RWPE2 (cell line): ENCODE measurements around the gene ASGR2.

Experiments used
- ATAC-seq: fragments of 200-7000 bp; cut with Tn5 transposase; 3 replicates; pipeline ENCODE4 v1.9.1; 2021; ENCODE audit warnings: low read depth
- DNase-seq: peaks from one replicate; pipeline ENCODE4 v3.0.0-alpha.2; 2020; ENCODE audit warnings: low spot score
- H3K27ac ChIP-seq: fragments of 450-650 bp; 2 replicates; pipeline ENCODE4 v1.5.1; 2017; ENCODE audit warnings: mild to moderate bottlenecking; ENCODE audit not compliant: poor library complexity, severe bottlenecking
- H3K27me3 ChIP-seq: fragments of 250-450 bp; sonication (Bioruptor Pico); 2 replicates; pipeline ENCODE4 v1.5.1; 2021; ENCODE audit warnings: mild to moderate bottlenecking, moderate library complexity; ENCODE audit not compliant: insufficient read depth, poor library complexity, severe bottlenecking
- H3K36me3 ChIP-seq: fragments of 250-450 bp; sonication (Bioruptor Pico); 2 replicates; pipeline ENCODE4 v1.5.1; 2020; ENCODE audit warnings: low read depth, mild to moderate bottlenecking, moderate library complexity
- H3K4me1 ChIP-seq: fragments of 250-450 bp; sonication (Bioruptor Pico); 2 replicates; pipeline ENCODE4 v1.5.1; 2021; ENCODE audit warnings: mild to moderate bottlenecking, moderate library complexity; ENCODE audit not compliant: insufficient read depth, poor library complexity, severe bottlenecking
- H3K4me3 ChIP-seq: fragments of 250-450 bp; sonication (Bioruptor Pico); 2 replicates; pipeline ENCODE4 v1.5.1; 2021; ENCODE audit warnings: mild to moderate bottlenecking, moderate library complexity; ENCODE audit not compliant: severe bottlenecking
- H3K9me3 ChIP-seq: fragments of 250-450 bp; sonication (Bioruptor Pico); 2 replicates; pipeline ENCODE4 v1.5.1; 2021; ENCODE audit warnings: mild to moderate bottlenecking, moderate library complexity; ENCODE audit not compliant: severe bottlenecking
- TF ChIP-seq, protein P1 (sequence below): fragments of 450-650 bp; IDR thresholded peaks from one replicate; pipeline ENCODE4 v1.5.1; 2017; ENCODE audit warnings: mild to moderate bottlenecking, moderate library complexity; ENCODE audit not compliant: poor library complexity, severe bottlenecking

The ASGR2 gene

DNA sequence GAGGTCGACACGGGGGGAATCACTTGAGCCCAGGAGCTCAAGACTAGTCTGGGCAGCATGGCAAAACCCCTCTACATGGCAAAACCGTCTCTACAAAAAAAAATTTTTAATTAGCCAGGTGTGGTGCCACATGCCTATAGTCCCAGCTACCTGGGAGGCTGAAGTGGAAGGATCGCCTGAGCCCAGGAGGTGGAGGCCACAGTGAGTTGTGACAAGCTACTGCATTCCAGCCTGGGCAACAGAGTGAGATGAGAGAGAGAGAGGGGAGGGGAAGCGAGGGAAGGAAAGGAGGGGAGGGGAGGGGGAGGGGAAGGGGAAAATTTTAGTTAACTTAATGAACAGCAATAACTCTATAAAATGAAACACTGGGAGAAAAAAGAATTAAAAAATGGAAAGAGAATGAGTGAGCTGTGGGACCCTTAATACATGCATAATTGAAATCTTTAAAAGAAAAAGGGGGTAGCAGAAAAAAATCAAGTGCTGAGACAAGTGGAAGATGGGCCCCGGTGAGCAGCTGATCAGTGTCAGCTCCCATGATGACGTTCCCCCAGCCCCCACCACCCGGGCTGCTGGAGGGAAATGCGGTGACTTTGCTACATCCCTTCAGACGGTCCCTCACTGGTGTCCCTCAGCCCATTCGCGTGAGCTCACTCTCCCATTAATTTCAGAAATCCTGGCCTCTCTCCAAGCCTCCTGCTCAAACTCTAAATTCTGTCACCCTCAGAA, 2.7 kb downstream of the ASGR2 start:
- no peaks in the 10 kb centered on the region for H3K4me1 ChIP-seq
- H3K4me3 ChIP-seq, result no peak overlapping the region
- no peaks in the 10 kb centered on the region for H3K36me3 ChIP-seq
- DNase-seq (no peak), ATAC-seq (no peak)
- H3K9me3 ChIP-seq, result no peaks in the 10 kb centered on the region
- TF ChIP-seq, protein P1, sequence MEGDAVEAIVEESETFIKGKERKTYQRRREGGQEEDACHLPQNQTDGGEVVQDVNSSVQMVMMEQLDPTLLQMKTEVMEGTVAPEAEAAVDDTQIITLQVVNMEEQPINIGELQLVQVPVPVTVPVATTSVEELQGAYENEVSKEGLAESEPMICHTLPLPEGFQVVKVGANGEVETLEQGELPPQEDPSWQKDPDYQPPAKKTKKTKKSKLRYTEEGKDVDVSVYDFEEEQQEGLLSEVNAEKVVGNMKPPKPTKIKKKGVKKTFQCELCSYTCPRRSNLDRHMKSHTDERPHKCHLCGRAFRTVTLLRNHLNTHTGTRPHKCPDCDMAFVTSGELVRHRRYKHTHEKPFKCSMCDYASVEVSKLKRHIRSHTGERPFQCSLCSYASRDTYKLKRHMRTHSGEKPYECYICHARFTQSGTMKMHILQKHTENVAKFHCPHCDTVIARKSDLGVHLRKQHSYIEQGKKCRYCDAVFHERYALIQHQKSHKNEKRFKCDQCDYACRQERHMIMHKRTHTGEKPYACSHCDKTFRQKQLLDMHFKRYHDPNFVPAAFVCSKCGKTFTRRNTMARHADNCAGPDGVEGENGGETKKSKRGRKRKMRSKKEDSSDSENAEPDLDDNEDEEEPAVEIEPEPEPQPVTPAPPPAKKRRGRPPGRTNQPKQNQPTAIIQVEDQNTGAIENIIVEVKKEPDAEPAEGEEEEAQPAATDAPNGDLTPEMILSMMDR, result no peak
- no peak overlapping the region for H3K27ac ChIP-seq
- no peaks in the 10 kb centered on the region for H3K27me3 ChIP-seq

DNA sequence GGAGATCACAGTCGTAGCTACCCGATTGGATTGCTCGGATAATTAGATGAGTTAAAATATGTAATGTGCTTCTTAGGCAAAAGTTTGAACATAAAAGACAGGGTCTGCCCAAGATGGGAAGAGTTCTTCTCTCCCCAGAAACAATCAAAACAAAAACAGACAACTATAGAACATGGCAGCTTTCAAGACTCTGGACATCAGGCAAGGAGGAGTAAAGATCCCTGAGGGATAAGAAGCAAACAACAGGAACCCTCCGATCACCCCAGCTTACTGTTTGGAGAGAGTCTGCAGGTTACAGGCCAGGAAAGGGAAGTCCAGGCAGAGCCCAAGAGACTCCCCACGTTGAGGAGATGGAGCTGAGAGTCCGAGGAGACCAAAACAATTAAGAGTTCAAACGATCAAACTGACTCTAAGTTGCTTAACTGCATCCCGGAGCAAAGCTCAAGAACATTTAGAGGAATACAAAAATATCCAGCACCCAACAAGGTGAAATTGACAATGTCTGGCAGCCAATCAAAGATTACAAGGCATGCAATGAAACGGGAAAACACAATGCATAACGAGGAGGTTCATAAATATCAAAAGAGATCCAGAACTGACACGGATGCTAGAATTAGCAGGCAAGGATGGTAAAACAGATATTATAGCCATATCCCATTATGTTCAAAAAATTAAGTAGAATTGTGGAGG, 3.9 kb downstream of the ASGR2 start:
- no peak overlapping the region for H3K27ac ChIP-seq
- ATAC-seq (no peak), DNase-seq (no peak)
- TF ChIP-seq, protein P1, result no peak
- H3K4me3 ChIP-seq, result no peak overlapping the region
- H3K9me3 ChIP-seq, result no peaks in the 10 kb centered on the region
- H3K27me3 ChIP-seq, result no peaks in the 10 kb centered on the region
- H3K36me3 ChIP-seq, result no peaks in the 10 kb centered on the region
- H3K4me1 ChIP-seq, result no peaks in the 10 kb centered on the region

DNA sequence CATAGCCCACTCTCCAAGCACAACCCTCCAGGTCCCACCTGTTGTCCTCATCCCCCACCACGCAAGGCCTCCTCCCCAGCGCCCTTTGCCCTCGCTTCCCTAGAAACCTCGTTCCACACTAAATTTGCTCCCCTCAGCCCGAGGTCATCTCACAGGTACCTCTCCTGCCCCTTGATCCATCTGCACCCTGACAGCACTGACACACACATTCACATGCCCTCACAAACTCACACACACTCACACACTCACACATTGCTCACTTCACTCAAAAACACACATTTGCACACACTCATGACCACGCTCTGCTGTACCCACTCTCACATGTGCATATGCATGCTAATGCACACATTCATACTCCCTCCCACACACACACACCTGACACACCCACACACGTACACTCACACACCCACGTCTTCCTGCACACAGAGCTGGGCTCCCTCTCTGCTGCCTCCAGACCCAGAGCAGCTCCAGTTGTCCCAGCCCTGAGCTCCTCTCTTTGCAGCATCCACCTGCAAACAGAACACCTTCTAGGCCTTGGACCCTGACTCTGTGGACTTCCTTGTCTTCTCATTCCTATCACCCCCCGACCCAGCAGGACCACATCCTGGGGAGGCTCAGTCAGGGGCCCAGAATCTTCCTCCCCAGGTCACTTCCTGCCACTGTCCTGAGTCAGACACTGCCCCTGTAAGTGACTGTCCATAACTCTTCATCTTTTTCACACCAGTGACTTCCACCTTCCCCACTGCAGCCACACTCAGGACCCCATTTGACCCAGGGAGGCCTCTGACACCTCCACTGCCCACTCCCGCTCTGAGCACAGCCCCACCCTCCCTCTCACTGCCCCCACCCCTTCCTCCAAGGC, 4.9 kb downstream of the ASGR2 start:
- no peak overlapping the region for H3K27ac ChIP-seq
- no peaks in the 10 kb centered on the region for H3K36me3 ChIP-seq
- H3K4me1 ChIP-seq, result no peaks in the 10 kb centered on the region
- H3K27me3 ChIP-seq, result no peaks in the 10 kb centered on the region
- H3K4me3 ChIP-seq, result no peak overlapping the region
- TF ChIP-seq, protein P1, result no peak
- no peak for ATAC-seq
- DNase-seq, result no peak
- no peaks in the 10 kb centered on the region for H3K9me3 ChIP-seq

DNA sequence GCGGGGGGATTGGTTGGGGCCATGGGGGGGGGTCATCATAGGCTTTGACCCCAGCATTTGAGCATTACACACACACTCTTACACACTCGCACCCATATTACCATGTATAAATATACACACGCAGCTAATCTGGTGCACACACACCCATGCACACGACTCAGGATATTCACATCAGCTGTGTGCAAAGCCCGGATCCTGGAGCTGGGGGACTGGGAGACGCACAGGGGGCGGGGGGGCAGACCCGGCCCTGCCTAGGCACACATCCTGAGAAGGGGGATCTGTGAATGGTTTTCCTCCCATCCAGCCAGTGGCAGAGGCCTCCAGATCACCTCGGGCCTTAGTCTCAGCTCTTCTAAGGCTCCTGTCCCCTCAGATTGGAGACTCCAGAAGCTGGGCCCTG, 5.6 kb downstream of the ASGR2 start:
- DNase-seq, result no peak
- Histone ChIP-seq H3K9me3 (no peaks in the 10 kb centered on the region), H3K27ac (no peak overlapping the region), H3K4me3 (no peak overlapping the region), H3K36me3 (no peaks in the 10 kb centered on the region), H3K4me1 (no peaks in the 10 kb centered on the region), H3K27me3 (no peaks in the 10 kb centered on the region)
- ATAC-seq, result no peak
- TF ChIP-seq, protein P1, result no peak
